MG63 (cell line): ENCODE data around the gene HNRNPM. TPM values are rescaled to one million over a fixed set of nuclear protein-coding genes. Genes with fewer than 3 reads are reported as not detected.
"Not testable (repeated sequence)": the region's sequence is repeated elsewhere in the genome, so short reads cannot be mapped to it uniquely, and the experiment has no call there.

Experiments
- DNase-seq: peaks from one replicate; pipeline ENCODE4 v3.0.0-alpha.2; 2020
- H3K27me3 ChIP-seq: fragments of 250-450 bp; sonication (Bioruptor Pico); 2 replicates; pipeline ENCODE4 v1.5.1; 2020; ENCODE audit warnings: mild to moderate bottlenecking, moderate library complexity
- H3K36me3 ChIP-seq: fragments of 250-450 bp; sonication (Bioruptor Pico); 2 replicates; pipeline ENCODE4 v1.5.1; 2020; ENCODE audit warnings: mild to moderate bottlenecking, moderate library complexity
- H3K4me3 ChIP-seq: fragments of 250-450 bp; sonication (Bioruptor Pico); 2 replicates; pipeline ENCODE4 v1.5.1; 2020; ENCODE audit warnings: mild to moderate bottlenecking, moderate library complexity
- H3K9me3 ChIP-seq: fragments of 250-450 bp; sonication (Bioruptor Pico); 2 replicates; pipeline ENCODE4 v1.5.1; 2020; ENCODE audit warnings: mild to moderate bottlenecking, moderate library complexity
- total RNA-seq: library from RNA; depleted of rRNA; stranded (reverse); fragments of >200 nt; shearing (Covaris generic); gene quantifications from 2 replicates; pipeline ENCODE4 v1.2.3, GENCODE V29; 2014; ENCODE audit warnings: low replicate concordance; rRNA removed

HNRNPM gene, protein sequence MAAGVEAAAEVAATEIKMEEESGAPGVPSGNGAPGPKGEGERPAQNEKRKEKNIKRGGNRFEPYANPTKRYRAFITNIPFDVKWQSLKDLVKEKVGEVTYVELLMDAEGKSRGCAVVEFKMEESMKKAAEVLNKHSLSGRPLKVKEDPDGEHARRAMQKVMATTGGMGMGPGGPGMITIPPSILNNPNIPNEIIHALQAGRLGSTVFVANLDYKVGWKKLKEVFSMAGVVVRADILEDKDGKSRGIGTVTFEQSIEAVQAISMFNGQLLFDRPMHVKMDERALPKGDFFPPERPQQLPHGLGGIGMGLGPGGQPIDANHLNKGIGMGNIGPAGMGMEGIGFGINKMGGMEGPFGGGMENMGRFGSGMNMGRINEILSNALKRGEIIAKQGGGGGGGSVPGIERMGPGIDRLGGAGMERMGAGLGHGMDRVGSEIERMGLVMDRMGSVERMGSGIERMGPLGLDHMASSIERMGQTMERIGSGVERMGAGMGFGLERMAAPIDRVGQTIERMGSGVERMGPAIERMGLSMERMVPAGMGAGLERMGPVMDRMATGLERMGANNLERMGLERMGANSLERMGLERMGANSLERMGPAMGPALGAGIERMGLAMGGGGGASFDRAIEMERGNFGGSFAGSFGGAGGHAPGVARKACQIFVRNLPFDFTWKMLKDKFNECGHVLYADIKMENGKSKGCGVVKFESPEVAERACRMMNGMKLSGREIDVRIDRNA
- 95.3 and 126 TPM in 2 replicates for total RNA-seq

DNA sequence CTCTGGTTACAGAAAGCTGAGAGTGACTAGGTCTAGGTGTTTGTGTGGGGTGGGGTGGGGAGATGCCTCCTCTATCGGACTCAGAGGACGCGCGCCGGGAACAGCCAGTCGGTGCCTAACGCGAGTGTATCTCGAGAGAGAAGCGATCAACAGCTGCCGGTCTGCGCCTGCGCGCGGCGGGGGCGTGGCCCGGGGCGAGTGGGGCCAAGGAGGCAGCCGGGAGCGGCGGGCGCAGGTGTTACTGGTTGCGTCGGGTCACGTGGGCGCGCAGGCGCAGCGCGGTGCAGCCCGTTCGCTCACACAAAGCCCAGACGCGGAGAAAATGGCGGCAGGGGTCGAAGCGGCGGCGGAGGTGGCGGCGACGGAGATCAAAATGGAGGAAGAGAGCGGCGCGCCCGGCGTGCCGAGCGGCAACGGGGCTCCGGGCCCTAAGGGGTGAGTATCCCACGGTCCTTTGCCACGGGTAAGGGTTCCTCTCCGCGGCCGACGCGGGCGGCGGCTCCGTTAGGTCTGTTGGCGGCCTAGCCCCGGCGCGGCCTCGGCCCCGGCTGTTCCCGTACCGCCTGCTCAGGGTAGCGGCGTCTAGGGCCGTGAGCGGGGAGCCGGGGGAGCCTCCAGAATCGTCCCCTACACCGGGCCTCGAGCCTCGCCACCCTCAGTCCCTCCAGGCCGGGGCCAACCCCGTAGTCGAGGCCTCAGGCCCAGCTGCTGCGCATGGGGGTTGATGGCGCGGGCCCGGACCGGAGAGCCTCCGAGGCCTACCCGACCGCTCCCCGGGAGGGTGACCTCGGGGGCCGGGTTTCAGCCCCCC lies at the start of gene HNRNPM:
TSS of gene HNRNPM (plus strand) at position 299 of the 811 bp plus-strand sequence. CDS start at position 323, 24 bp downstream.
- Histone ChIP-seq H3K27me3 (no peaks in the 10 kb centered on the region), H3K36me3 (peaks cover 38% of the 10 kb centered on the region), H3K9me3 (no peaks in the 10 kb centered on the region), H3K4me3 (peak within 1 kb of the TSS; percentile 85)
- peak; percentile 100 for DNase-seq

DNA sequence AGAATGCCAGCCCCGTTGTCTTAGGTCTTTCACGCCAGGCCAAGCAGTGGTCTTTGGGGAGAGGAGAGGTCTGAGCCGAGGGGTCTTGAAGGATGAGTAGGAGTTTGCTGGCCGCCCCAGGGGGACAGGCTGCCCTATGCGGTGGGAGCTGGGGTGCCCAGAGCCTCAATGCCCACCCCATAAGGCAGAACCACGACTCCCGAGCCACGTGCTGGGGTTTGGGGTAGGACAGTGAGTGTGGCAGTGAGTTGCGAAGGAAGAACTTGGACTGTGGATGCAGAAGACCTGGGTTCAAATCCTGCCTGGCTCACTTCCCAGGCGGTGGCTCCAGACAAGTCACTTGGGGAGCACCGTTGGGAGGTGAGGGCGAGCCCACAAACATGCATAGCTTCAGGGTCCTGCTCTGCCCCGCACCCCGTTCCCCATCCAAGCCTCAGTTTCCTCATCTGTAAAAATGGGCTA lies 49.1 kb upstream of the HNRNPM start:
- DNase-seq: no peak
- Histone ChIP-seq H3K9me3 (no peaks in the 10 kb centered on the region; the same call in 1 of the 2 replicates), H3K36me3 (peaks cover 43% of the 10 kb centered on the region), H3K27me3 (no peaks in the 10 kb centered on the region), H3K4me3 (no peak overlapping the region)

DNA sequence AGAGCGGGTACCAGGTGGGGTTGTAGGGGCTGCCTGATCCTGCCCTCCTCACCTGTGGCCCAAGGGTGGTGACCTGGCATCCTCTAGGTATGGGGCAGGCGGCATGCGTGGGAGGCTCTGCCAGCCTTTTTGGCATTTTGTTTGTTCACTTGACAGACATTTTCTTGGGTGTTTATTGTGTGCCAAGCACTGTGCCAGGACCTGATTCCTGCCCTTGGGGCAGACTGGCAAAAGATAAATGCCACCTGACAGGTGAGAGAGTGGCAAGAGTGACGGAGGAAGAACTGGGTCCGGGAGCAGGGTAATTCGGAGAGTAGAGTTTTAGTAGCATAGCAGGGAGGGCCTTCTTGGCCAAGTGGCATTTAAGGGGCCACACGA lies 48.6 kb upstream of the HNRNPM start:
- peaks cover 42% of the 10 kb centered on the region for H3K36me3 ChIP-seq
- DNase-seq: no peak
- H3K4me3 ChIP-seq: no peak overlapping the region
- H3K27me3 ChIP-seq: no peaks in the 10 kb centered on the region
- H3K9me3 ChIP-seq: no peaks in the 10 kb centered on the region

DNA sequence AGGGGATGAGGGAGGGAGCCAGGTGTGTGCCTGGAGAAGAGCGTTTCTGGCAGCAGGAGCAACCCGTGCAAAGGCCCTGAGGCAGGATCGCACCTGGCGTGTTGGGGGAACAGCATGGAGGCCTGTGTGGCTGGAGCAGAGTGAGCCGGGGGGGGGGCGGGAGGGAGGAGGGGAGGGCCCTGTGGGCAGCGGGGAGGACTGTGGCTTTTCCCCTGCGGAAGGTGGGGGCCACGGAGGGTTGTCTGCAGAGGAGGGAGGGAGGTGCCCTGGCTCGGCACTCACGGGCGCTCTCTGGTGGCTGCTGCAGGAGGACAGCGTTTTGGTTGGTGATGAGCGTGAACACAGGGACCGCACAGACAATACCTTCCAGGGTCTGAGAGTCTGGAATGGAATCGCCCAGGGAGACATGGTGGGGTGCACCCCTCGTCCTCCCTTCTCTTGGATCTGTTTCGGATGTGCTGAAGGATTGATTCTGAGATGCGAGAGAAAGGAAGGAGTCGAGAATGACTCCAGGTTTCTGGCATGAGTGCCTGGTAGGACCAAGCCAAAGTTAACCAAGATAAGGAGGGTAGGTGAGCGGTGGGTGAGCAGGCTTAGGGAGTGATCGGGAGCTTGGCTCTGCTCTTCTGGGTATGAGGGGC lies 48.1 kb upstream of the HNRNPM start:
- Histone ChIP-seq H3K36me3 (peaks cover 44% of the 10 kb centered on the region), H3K9me3 (no peaks in the 10 kb centered on the region), H3K4me3 (no peak overlapping the region), H3K27me3 (no peaks in the 10 kb centered on the region)
- peak; percentile 69 for DNase-seq

DNA sequence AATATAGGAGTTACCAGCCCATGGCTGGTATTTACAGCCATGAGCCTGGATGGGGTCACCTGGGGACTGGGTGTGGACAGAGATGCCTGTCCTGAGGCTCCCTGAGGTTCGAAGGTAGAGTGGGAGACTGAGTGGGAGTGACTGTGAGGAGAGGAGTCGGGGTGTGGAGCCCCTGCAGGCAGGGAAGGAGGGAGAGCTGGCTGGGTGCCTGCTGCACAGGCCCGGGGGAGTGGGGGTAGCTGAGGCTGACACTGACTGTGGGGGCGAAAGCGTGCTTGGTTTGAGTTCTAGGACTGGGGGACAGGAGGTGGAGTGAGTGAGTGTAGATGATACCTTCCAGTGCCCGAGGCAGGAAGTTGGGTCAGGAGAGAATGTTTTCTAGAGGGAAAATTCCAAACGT lies 47.5 kb upstream of the HNRNPM start:
- peaks cover 50% of the 10 kb centered on the region for H3K36me3 ChIP-seq
- no peaks in the 10 kb centered on the region for H3K9me3 ChIP-seq
- no peaks in the 10 kb centered on the region for H3K27me3 ChIP-seq
- DNase-seq: no peak
- H3K4me3 ChIP-seq: no peak overlapping the region

- Histone ChIP-seq H3K27me3 (no peaks in the 10 kb centered on the region; the same call in 1 of the 2 replicates), H3K9me3 (no peaks in the 10 kb centered on the region), H3K36me3 (peaks cover 55% of the 10 kb centered on the region), H3K4me3 (no peak overlapping the region)
- no peak for DNase-seq
Observed at GRCh38 chr19:8397746-8398310, 46.9 kb upstream of the HNRNPM start.

GRCh38 chr19:8398311-8398771 lies 46.4 kb upstream of the HNRNPM start:
- Histone ChIP-seq H3K27me3 (no peaks in the 10 kb centered on the region; the same call in 1 of the 2 replicates), H3K4me3 (no peak overlapping the region), H3K9me3 (no peaks in the 10 kb centered on the region), H3K36me3 (peaks cover 60% of the 10 kb centered on the region)
- DNase-seq: no peak

- Histone ChIP-seq H3K4me3 (no peak overlapping the region), H3K9me3 (no peaks in the 10 kb centered on the region), H3K27me3 (no peaks in the 10 kb centered on the region; the same call in 1 of the 2 replicates), H3K36me3 (peaks cover 74% of the 10 kb centered on the region)
- no peak for DNase-seq
Observed at GRCh38 chr19:8399681-8400188, 45.0 kb upstream of the HNRNPM start.

- H3K4me3 ChIP-seq: no peak overlapping the region
- DNase-seq: no peak
- peaks cover 69% of the 10 kb centered on the region for H3K36me3 ChIP-seq
Observed at GRCh38 chr19:8401981-8402411, 42.8 kb upstream of the HNRNPM start.

GRCh38 chr19:8403098-8403819 lies 41.5 kb upstream of the HNRNPM start:
- peaks cover 63% of the 10 kb centered on the region for H3K36me3 ChIP-seq
- H3K4me3 ChIP-seq: no peak overlapping the region
- no peak for DNase-seq

More at GRCh38 chr19:8401981-8402411, 42.8 kb upstream of the HNRNPM start:
- Histone ChIP-seq H3K9me3 (no peaks in the 10 kb centered on the region), H3K27me3 (no peaks in the 10 kb centered on the region; the same call in 1 of the 2 replicates)

DNA sequence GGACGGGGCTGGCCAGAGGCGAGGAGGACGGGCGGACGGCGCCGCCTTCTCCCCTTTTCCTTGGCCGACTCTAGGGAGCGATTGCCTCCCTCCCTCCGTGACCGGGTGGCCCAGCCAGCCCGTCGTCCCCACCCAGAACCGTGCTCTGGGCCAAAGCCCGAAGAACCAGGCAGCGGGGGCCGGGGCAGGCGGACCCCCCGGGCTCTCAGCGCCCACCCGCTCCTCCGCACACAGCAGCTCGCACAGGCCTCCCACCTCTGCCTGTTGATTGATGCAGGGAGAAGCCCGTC lies 41.0 kb upstream of the HNRNPM start:
- H3K36me3 ChIP-seq: peaks cover 63% of the 10 kb centered on the region
- DNase-seq: no peak
- H3K27me3 ChIP-seq: no peaks in the 10 kb centered on the region; the same call in 1 of the 2 replicates
- no peaks in the 10 kb centered on the region for H3K9me3 ChIP-seq
- no peak overlapping the region for H3K4me3 ChIP-seq

More at GRCh38 chr19:8403098-8403819, 41.5 kb upstream of the HNRNPM start:
- Histone ChIP-seq H3K9me3 (no peaks in the 10 kb centered on the region), H3K27me3 (no peaks in the 10 kb centered on the region; the same call in 1 of the 2 replicates)

DNA sequence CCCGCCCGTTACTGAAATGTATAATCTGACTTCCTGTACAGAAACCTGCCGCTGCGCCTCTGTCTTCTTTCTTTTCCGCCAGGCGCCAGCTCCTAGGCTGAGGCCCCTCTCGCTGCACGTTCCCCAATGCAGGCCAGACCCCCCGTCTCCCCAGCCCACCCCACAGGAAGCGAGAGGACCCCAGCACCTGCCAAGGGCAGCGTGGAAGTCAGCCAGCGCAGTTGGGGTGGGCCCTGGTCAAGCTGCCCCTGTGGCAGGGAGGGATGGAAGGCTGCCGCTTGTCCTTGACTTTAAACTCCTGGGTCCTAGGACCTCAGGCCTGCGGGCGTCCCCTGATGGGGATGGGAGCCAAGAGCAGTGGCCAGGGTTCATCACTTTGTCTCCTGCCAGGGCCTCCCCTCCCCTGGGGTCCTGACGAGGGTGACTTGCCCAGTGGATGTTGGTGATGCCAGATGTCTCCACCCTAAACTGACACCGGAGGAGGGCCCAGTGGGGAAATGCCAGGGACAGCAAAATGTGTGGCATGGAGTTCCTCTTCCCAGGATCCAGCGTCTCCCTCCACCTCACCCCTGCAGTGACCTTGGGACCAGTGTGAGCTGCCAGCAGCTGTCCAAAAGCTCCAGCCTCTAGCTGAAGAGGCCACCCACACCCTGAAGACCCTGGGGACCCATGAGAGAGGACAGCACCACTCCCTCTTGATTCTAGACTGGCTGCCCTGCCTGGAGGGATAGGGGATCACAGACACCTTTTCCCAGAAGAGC lies 40.2 kb upstream of the HNRNPM start:
- Histone ChIP-seq H3K27me3 (no peaks in the 10 kb centered on the region; the same call in 1 of the 2 replicates), H3K4me3 (no peak overlapping the region), H3K9me3 (no peaks in the 10 kb centered on the region), H3K36me3 (peaks cover 56% of the 10 kb centered on the region)
- DNase-seq: no peak

DNA sequence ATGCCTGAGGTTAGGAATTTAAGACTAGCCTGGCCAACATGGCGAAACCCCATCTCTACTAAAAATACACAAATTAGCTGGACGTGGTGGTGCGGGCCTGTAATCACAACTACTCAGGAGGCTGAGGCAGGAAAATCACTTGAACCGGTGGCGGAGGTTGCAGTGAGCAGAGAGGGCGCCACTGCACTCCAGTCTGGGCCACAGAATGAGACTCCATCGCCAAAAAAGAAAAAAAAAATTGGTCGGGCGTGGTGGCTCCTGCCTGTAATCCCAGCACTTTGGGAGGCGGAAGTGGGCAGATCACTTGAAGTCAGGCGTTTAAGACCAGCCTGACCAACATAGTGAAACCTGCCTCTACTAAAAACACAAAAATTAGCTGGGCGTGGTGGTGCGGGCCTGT lies 34.1 kb upstream of the HNRNPM start:
- not testable (repeated sequence) for H3K4me3 ChIP-seq, H3K9me3 ChIP-seq, DNase-seq, H3K27me3 ChIP-seq, H3K36me3 ChIP-seq

DNA sequence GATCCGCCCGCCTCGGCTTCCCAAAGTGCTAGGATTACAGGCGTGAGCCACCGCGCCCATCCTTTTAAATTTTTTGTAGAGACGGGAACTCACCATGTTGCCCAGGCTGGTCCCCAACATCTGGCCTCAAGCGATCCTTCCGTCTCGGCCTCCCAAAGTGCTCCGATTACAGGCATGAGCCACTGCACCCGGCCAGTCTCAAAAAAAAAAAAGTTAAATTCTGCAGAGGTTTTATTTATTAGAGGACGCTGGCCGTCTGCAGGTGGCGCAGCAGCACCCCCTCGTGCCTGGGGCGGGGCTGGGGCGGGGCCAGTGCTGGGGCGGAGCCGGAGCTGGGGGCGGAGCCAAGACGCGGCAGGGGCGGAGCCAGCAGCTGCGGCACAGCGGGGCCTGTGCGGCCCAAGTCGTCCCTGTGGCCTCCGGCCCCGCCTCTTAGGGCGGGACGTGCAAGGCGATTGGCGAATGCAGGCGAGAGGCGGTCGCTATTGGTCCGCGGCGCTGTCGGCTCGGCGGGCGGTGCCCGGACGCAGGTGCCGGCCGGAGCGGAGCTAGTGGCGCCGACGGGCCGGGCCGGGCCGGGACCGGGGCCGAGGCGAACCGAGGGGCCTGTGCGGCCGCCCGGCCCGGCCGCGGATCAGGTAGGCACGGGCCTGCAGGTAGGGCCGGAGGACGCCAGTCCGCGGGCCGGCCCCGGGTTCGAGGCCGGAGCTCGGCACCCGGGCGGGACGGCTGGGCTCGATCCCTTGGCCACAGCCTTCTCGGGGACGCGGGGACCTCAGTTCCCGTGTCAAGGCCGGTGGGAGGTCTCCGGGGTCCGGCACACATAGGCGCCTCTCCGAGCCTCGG lies 31.8 kb upstream of the HNRNPM start, which contains the start of gene MARCHF2:
TSS of gene MARCHF2 (plus strand) at position 523 of the 846 bp plus-strand sequence. CDS start 8,536 bp downstream, outside the sequence.
- H3K36me3 ChIP-seq: no peaks in the 10 kb centered on the region
- peak within 1 kb of the TSS; percentile 55 for H3K4me3 ChIP-seq
- H3K27me3 ChIP-seq: no peaks in the 10 kb centered on the region
- peak; percentile 99 for DNase-seq
- no peaks in the 10 kb centered on the region for H3K9me3 ChIP-seq
